Pancreas (tissue), 10 donors: ENCODE results near the gene MYOZ3. TPM values are rescaled to one million over a fixed set of nuclear protein-coding genes. Genes with fewer than 3 reads are reported as not detected.

Source experiments
- ATAC-seq, 4 donors: fragments of 200-7000 bp; cut with Tn5 transposase; one replicate each; pipeline versions ENCODE4 v1.8.0 to v1.9.1; 2020; ENCODE audit warnings: mild to moderate bottlenecking in 4 of 4, moderate library complexity in 4 of 4
- DNase-seq, 6 donors: peaks; one replicate each; pipeline ENCODE4 v3.0.0-alpha.2; 2020
- FAIRE-seq: peaks from 2 replicates; lab custom pipeline; 2012; peaks lifted over from hg19 to GRCh38; lab: Jason Lieb, UNC
- H3K27ac ChIP-seq, 4 donors: fragments of 200-600 bp; sonication (generic); 1 replicate in 3 of 4; 2 replicates in 1 of 4; pipeline versions ENCODE4 v1.5.0 to v1.8.0; 2020
- H3K27me3 ChIP-seq, 4 donors: fragments of 200-600 bp; one replicate each; pipeline ENCODE4 v1.8.0; 2021
- H3K36me3 ChIP-seq, 3 donors: fragments of 200-600 bp; sonication (generic) in 1 of 3; one replicate each; pipeline versions ENCODE4 v1.5.0 to v1.8.0; 2020 to 2021
- H3K4me1 ChIP-seq, 3 donors: fragments of 200-600 bp; one replicate each; pipeline ENCODE4 v1.8.0; 2021
- H3K4me3 ChIP-seq, 4 donors: fragments of 200-600 bp; sonication (generic) in 2 of 4; one replicate each; pipeline versions ENCODE4 v1.5.0 to v1.8.0; 2020 to 2021
- H3K9me3 ChIP-seq, 4 donors: fragments of 200-600 bp; one replicate each; pipeline ENCODE4 v1.8.0; 2021
- whole genome bisulfite sequencing, 2 donors: extraction: QIAGEN DNeasy Blood & Tissue Kit; methylation state at CpG; one replicate each; pipeline ENCODE4 v1.1.7; 2013; 5-methylcytosine and 5-hydroxymethylcytosine counted together
- intact Hi-C, 3 donors: fragments of 100-400 bp; cut with DNase I; formaldehyde crosslinking; loops; one replicate each; pipeline versions ENCODE4 v1.11.1 to v1.14.2; 2022
- polyA plus RNA-seq, 2 donors: library from polyadenylated mRNA; stranded (reverse); fragments of 200-250 nt; gene quantifications; one replicate each; pipeline ENCODE4 v1.2.3, GENCODE V29; 2013
- total RNA-seq, 6 donors: library from RNA; stranded (reverse); fragmentation: NEBNext Ultra II Directional in 4 of 6; extraction: Animal tissue kit (Norgen Biotek cat#: 25700) in 4 of 6; gene quantifications; one replicate each; pipeline versions ENCODE4 v1.2.1 to v1.2.4, GENCODE V29; 2021 to 2023
- TF ChIP-seq, protein P1 (sequence below), 4 donors: fragments of 200-600 bp; sonication (generic) in 3 of 4; IDR thresholded peaks; one replicate each; pipeline versions ENCODE4 v1.5.0 to v1.8.0; 2021; ENCODE audit warnings: antibody characterized with exemption in 4 of 4
- donor health status: healthy with polysubstance abuse.
- donor health status: DM: no; HTN: no; CAD: no; lungs with moderate emphysema.
- donor health status: DM: no; HTN: no; CAD: no.
- donor health status: control.
- donor health status: control.
- donor health status: Bipolar disorder and iron deficiency.
- donor health status: DM: yes; HTN: yes; CAD: no.
- donor health status: DM: no; HTN: no; CAD: no.
- donor health status: DM: no; HTN: no; CAD: no.
- donor health status: DM: yes; HTN: yes; CAD: no.

MYOZ3 gene
- total and polyA plus RNA-seq, 8 donors = 0.05 to 0.50 (median 0.28) TPM; not detected in 1

DNA sequence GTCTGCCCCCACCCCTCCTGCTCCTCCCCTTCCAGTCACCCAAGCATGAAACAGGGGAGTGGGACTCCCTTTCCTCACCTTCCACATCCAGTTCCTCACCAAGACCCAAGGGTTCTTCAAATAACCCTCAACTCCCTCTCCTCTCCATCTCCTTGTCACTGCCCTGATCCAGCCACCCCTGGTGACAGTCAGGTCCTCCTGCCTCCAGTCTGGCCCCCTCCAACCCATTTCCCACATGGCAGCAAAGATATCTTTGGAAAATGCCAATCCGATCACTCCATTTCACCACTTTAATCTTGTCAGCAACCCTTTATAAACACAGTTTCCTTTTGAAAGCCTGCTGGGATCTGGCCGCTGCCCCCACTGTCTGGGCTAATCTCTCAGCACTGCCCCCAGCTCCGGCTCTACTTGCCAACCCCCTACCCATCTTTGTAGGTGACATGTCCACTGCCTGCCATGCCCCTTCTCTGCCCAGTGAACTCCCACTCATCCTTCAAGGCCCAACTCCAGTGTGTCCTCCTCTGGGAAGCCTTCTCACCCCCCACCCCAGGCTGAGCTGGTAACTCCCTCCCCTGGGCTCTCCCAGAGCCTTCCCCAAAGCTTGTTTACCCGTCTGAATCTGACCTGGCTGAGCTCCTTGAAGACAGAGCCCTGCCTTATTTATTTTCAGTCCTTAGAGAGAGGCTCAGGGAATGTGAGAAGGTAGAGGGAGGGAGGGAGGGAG is 781 bp upstream of the MYOZ3 start:
- no peaks in the 10 kb centered on the region for H3K36me3 ChIP-seq
- 48 to 54% methylated on average over 4 of the region's 4 CpGs for WGBS, 2 donors
- no peaks in the 10 kb centered on the region for H3K9me3 ChIP-seq
- TF ChIP-seq, protein P1, sequence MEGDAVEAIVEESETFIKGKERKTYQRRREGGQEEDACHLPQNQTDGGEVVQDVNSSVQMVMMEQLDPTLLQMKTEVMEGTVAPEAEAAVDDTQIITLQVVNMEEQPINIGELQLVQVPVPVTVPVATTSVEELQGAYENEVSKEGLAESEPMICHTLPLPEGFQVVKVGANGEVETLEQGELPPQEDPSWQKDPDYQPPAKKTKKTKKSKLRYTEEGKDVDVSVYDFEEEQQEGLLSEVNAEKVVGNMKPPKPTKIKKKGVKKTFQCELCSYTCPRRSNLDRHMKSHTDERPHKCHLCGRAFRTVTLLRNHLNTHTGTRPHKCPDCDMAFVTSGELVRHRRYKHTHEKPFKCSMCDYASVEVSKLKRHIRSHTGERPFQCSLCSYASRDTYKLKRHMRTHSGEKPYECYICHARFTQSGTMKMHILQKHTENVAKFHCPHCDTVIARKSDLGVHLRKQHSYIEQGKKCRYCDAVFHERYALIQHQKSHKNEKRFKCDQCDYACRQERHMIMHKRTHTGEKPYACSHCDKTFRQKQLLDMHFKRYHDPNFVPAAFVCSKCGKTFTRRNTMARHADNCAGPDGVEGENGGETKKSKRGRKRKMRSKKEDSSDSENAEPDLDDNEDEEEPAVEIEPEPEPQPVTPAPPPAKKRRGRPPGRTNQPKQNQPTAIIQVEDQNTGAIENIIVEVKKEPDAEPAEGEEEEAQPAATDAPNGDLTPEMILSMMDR (IDR thresholded peaks at IDR 0.05) = no peak
- no peak overlapping the region for H3K4me3 ChIP-seq
- FAIRE-seq (no peak), ATAC-seq (no peak), DNase-seq (no peak)
- H3K4me1 ChIP-seq = no peaks in the 10 kb centered on the region
- H3K27me3 ChIP-seq = no peaks in the 10 kb centered on the region
- H3K27ac ChIP-seq = no peak overlapping the region
- intact Hi-C loops = no loop called here

DNA sequence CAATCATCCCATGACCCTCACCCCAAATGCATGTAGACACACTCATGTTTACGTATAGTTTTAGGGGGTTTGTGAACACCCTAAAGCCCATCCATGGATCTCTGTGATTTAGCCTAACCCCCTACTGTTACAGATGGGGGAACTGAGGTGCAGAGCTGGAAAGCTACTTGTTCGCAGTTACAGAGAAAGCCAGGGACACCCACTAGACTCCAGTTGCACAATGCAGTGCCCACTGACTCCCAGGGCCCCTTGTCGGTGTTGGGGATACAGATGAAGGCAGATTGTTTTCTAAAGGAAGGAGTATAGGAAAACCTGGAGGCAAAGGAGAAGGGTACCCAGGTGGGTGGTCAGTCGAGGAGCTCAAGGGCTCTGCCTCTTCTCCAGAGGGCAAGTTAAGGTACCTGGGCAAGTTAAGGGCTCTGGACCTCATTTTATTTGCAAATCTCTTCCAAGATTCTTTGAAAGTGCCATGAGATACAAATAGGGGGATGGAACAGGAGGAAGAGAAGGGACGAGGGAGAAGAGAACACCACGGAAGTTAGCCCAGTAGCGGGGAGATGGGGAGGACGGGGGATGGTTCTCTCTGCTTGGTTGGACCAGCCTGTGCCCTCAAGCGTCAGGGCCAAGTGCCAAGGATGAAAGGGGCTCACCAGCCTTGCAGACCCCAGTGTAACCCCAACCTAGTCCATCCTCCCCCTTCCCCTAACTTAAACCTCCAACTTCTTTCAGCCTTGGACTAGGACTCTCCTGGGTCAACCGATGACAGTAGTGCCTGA is 958 bp downstream of the MYOZ3 start:
- ATAC-seq = no peak
- Histone ChIP-seq H3K4me1 (no peaks in the 10 kb centered on the region), H3K27me3 (no peaks in the 10 kb centered on the region), H3K27ac (no peak overlapping the region), H3K36me3 (no peaks in the 10 kb centered on the region), H3K4me3 (no peak overlapping the region), H3K9me3 (no peaks in the 10 kb centered on the region)
- TF ChIP-seq, protein P1 (IDR thresholded peaks at IDR 0.05) = no peak
- FAIRE-seq = no peak
- 71 to 80% methylated on average over 10 of the region's 10 CpGs for WGBS, 2 donors
- intact Hi-C loops = no loop called here
- DNase-seq = no peak

DNA sequence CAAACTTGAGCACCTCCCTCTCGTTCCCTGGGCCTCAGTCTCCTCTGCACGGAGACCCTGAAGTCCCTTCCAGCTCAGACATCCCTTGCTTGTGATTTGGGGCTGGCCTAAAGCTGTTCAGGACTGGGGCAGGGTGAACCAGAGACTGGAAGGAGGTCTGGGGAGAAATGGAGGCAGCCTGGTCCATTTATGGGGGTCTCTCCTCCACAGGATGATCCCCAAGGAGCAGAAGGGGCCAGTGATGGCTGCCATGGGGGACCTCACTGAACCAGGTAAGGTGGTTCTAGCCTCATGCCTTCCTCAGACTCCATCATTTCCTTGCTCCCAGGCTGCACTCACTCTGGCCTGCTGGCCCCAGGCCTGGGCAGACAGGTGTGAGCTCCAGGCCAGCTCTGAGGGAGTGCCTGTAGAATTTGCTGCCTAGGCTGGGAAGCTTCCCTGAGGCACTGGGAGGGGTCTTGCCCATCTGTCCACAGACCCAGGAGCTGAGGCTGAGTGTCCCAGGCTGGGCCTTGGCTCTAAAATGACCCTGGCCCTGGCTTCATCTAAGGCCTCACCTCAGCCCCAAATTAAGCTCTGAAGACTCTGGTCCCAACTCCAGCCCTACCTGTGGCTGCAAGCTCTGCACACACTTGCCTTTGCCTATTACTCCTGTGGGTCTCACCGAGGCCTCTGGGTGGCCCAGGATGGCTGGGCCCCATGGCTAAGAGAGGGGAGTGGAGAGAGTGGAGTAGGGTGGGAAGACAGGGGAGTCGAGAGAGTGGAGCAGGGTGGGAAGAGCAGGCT is 1.9 kb downstream of the MYOZ3 start:
- Histone ChIP-seq H3K4me3 (no peak overlapping the region), H3K27ac (no peak overlapping the region), H3K4me1 (no peaks in the 10 kb centered on the region), H3K36me3 (no peaks in the 10 kb centered on the region), H3K27me3 (no peaks in the 10 kb centered on the region), H3K9me3 (no peaks in the 10 kb centered on the region)
- 72 to 73% methylated on average over 4 of the region's 4 CpGs for WGBS, 2 donors
- FAIRE-seq (no peak), DNase-seq (no peak), ATAC-seq (no peak)
- intact Hi-C loops = no loop called here
- TF ChIP-seq, protein P1 (IDR thresholded peaks at IDR 0.05) = no peak

DNA sequence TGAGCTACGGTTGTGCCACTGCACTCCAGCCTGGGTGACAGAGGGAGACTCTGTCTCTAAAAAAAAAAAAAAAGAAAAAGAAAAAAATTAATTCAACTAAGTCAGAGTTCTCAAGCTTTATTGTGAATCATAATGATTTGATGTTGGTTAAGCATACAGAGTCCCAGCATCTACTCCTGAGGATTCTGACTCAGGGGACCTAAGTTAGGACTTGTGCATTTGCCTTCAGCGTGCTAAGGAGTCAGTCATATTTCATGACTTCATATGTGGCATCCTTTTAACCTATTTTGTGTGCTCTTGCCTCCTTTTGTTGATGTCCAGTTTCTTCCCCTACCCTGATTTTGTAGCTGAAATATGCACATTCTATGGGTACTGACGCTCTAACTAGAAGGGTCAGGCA is 2.9 kb downstream of the MYOZ3 start:
- no peaks in the 10 kb centered on the region for H3K27me3 ChIP-seq
- H3K27ac ChIP-seq = no peak overlapping the region
- FAIRE-seq (no peak), ATAC-seq (no peak), DNase-seq (no peak)
- no peaks in the 10 kb centered on the region for H3K36me3 ChIP-seq
- WGBS, 2 donors = 84 to 91% methylated on average over 3 of the region's 3 CpGs
- no peaks in the 10 kb centered on the region for H3K4me1 ChIP-seq
- no peak overlapping the region for H3K4me3 ChIP-seq
- H3K9me3 ChIP-seq = no peaks in the 10 kb centered on the region
- TF ChIP-seq, protein P1 (IDR thresholded peaks at IDR 0.05) = no peak
- intact Hi-C loops = no loop called here
